HUES64 (cell line): ENCODE measurements around the gene CDC42BPB.

ENCODE experiments used
- H3K27ac ChIP-seq: 2 replicates; pipeline ENCODE4 v1.7.0; 2013; ENCODE audit warnings: low read depth, low read length, inconsistent platforms
- H3K27me3 ChIP-seq: 2 replicates; pipeline ENCODE4 v1.6.1; 2013; ENCODE audit warnings: mild to moderate bottlenecking, low read length; ENCODE audit not compliant: insufficient read depth
- H3K36me3 ChIP-seq: 2 replicates; pipeline ENCODE4 v1.6.1; 2013; ENCODE audit warnings: mild to moderate bottlenecking, low read length; ENCODE audit not compliant: insufficient read depth
- H3K4me1 ChIP-seq: 2 replicates; pipeline ENCODE4 v1.6.1; 2013; ENCODE audit warnings: mild to moderate bottlenecking, low read length, moderate library complexity; ENCODE audit not compliant: insufficient read depth
- H3K4me3 ChIP-seq: 2 replicates; pipeline ENCODE4 v1.5.1; 2013; ENCODE audit warnings: mild to moderate bottlenecking, low read length, moderate library complexity
- H3K9ac ChIP-seq: 2 replicates; pipeline ENCODE4 v1.6.1; 2013; ENCODE audit warnings: mild to moderate bottlenecking, low read depth, low read length
- H3K9me3 ChIP-seq: 2 replicates; pipeline ENCODE4 v1.6.1; 2013; ENCODE audit warnings: low read depth, low read length; ENCODE audit not compliant: insufficient read depth
- WGBS: fragments of 150-250, 120-280 bp; methylation state at CpG from one replicate; pipeline ENCODE4 v1.1.7; 2013; ENCODE audit warnings: missing lambda C conversion rate; 5-methylcytosine and 5-hydroxymethylcytosine counted together

CDC42BPB gene

DNA sequence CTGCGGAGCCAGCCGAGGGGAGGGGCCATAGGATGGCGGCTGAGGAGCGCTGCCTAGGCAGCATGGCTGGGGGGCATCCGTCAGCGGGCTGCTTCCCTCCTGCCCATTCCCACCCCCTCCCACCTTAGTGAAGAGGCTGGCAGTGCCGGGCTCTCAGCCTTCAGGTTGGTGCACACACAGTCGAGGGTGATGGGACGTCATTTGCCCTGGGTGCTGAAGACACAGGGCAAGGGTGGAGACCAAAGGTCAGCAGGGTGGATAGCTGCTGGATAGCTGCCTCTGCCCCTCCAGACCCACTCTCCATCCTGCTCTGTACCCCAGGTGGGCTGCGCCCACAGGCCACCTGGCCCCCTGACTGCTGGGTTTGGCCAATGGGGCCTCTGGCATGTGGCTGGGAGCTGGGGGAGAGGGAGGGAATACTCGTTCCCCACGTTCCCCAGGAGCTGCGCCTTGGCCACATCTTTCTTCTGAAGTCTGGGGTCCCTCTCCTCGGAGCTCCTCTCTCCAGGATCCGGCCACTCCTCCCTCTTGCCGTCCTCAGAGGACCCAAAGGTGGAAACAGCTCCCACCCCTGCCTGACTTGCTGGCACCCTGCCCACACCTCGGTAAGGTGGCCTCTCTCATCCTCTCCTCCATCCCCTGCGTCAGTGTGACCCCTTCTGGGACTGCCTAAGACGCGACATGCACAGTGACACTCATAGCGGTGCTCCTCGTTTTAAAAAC lies 11.2 kb upstream of the CDC42BPB start:
- Histone ChIP-seq H3K9me3 (no peaks in the 10 kb centered on the region), H3K27me3 (no peaks in the 10 kb centered on the region), H3K4me1 (no peaks in the 10 kb centered on the region), H3K36me3 (no peaks in the 10 kb centered on the region), H3K27ac (no peak overlapping the region), H3K4me3 (no peak overlapping the region), H3K9ac (no peak overlapping the region)
- WGBS, result 82% methylated on average over 22 of the region's 22 CpGs

DNA sequence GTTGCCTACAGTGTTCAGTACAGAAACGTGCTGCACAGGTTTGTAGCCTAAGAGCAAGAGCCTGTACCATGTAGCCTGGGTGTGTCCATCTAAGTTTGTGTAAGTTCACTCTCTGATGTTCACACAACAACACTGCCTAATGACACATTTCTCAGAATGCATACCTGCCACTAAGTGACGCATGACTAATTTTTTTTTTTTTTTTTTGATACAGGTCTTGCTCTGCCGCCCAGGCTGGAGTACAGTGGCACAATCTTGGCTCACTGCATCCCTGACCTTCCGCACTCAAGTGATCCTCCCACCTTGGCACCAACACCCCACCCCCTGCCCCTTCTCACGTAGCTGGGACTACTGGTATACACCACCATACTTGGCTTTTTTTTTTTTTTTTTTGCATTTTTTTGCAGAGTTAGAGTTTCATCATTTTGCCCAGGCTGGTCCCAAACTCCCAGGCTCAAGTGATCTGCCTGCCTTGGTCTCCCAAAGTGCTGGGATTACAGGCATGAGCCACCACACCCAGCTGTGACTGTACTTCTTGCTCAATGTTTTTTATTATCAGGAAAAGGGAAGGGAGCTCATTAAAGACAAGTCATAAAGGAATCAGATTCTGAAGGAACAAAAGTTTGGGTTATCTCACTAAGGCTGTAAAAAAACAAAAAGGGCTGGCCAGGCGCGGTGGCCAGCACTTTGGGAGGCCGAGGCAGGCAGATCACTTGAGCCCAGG lies 10.0 kb upstream of the CDC42BPB start:
- H3K27me3 ChIP-seq, result no peaks in the 10 kb centered on the region
- H3K4me3 ChIP-seq, result no peak overlapping the region
- H3K9me3 ChIP-seq, result no peaks in the 10 kb centered on the region
- WGBS, result 89% methylated on average over 8 of the region's 8 CpGs
- no peaks in the 10 kb centered on the region for H3K4me1 ChIP-seq
- H3K9ac ChIP-seq, result no peak overlapping the region
- no peaks in the 10 kb centered on the region for H3K36me3 ChIP-seq
- H3K27ac ChIP-seq, result no peak overlapping the region

DNA sequence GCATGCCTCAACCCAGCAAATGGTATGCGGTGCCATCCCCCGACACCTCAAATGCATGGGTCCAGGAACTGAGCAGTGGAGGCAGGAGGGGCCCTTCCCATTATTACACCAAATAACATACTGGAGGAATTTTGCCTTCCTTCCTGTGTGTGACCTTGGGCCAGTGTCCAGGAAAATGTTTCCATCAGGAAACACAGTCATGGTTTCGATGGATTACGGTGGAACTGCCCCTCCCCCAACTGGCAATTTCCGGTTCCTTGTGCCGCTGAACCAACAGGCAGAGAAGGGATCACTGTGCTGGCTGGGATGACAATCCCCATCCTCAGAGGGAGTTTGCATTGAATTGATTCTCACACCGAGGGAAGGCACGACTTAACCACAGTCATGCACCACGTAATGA lies 9.1 kb upstream of the CDC42BPB start:
- WGBS, result 94% methylated on average over 9 of the region's 9 CpGs
- H3K27me3 ChIP-seq, result no peaks in the 10 kb centered on the region
- H3K27ac ChIP-seq, result no peak overlapping the region
- H3K4me3 ChIP-seq, result no peak overlapping the region
- no peaks in the 10 kb centered on the region for H3K9me3 ChIP-seq
- no peak overlapping the region for H3K9ac ChIP-seq
- H3K36me3 ChIP-seq, result no peaks in the 10 kb centered on the region
- H3K4me1 ChIP-seq, result no peaks in the 10 kb centered on the region

DNA sequence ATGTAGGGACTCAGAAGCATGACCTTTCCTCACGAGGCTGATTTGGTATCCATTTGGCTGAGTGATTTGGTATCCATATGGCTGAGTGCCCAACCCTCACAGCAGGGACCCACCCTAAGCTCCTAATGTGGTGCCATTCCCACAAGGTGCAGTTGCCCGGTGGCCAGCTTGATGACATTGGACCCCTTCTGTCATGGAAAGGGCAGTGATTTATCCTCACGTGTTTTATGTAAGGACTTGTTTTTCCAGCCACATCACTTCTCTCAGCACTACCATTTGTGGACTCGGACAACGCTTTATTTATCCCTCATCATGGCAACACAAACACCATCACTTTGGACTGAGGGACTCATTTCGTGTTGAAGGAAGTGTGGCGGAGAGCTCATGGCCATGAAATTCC lies 8.5 kb upstream of the CDC42BPB start:
- H3K4me1 ChIP-seq, result no peaks in the 10 kb centered on the region
- 94% methylated on average over 7 of the region's 7 CpGs for WGBS
- H3K9ac ChIP-seq, result no peak overlapping the region
- H3K36me3 ChIP-seq, result no peaks in the 10 kb centered on the region
- H3K4me3 ChIP-seq, result no peak overlapping the region
- H3K9me3 ChIP-seq, result no peaks in the 10 kb centered on the region
- H3K27me3 ChIP-seq, result no peaks in the 10 kb centered on the region
- H3K27ac ChIP-seq, result no peak overlapping the region

DNA sequence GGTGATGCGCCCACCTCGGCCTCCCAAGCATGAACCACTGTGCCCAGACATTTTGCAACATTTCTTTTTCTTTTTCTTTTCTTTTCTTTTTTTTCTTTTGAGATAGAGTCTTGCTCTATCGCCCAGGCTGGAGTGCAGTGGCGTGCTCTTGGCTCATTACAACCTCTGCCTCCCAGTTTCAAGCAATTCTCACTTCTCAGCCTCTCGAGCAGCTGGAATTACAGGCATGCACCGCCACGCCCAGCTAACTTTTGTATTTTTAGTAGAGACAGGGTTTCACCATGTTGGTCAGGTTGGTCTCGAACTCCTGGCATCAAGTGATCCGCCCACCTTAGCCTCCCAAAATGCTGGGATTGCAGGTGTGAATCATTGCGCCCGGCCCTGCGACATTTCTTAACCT lies 7.6 kb upstream of the CDC42BPB start:
- no peaks in the 10 kb centered on the region for H3K27me3 ChIP-seq
- no peak overlapping the region for H3K4me3 ChIP-seq
- H3K27ac ChIP-seq, result no peak overlapping the region
- H3K36me3 ChIP-seq, result no peaks in the 10 kb centered on the region
- no peaks in the 10 kb centered on the region for H3K4me1 ChIP-seq
- no peak overlapping the region for H3K9ac ChIP-seq
- WGBS, result 94% methylated on average over 12 of the region's 12 CpGs
- no peaks in the 10 kb centered on the region for H3K9me3 ChIP-seq

DNA sequence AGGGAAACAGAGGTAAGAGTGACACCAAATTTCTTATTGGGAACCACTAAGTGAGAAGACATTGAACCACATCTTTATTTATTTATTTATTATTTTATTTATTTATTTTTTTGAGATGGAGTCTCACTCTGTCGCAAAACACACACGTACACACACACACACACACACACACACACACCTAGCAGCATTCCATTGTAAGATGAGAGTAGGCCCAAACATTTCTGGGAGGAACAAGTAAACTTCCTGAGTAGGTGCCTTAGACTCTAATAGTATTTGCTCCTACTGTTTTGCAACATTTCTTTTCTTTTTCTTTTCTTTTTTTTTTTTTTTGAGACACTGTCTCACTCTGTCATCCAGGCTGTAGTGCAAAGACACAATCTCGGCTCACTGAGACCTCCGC lies 7.1 kb upstream of the CDC42BPB start:
- Histone ChIP-seq H3K36me3 (no peaks in the 10 kb centered on the region), H3K27ac (no peak overlapping the region), H3K9ac (no peak overlapping the region), H3K27me3 (no peaks in the 10 kb centered on the region), H3K4me3 (no peak overlapping the region), H3K9me3 (no peaks in the 10 kb centered on the region), H3K4me1 (no peaks in the 10 kb centered on the region)
- WGBS, result 92% methylated on average over 3 of the region's 4 CpGs

DNA sequence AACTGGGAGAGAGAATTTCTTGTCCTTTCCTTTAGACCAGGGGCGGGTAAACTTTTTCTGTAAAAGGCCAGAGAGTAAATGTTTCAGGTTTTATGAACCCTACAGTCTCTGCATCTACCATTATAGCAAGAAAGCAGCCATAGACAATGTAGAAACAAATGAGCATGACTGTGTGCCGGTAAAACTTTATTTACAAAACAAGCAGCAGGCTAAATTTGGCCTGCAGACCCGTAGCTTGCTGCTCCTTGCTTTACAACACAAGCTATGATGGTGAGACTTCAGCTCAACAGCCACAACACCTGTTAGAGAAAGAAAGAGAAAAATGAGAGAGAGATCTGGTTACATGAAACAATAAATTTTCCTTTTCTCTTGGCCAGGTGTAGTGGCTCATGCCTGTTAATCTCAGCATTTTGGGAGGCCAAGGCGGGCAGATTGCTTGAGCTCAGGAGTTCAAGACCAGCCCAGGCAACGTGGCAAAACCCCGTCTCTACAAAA lies 4.2 kb upstream of the CDC42BPB start:
- H3K4me1 ChIP-seq, result no peaks in the 10 kb centered on the region
- no peaks in the 10 kb centered on the region for H3K36me3 ChIP-seq
- H3K27ac ChIP-seq, result no peak overlapping the region
- H3K27me3 ChIP-seq, result no peaks in the 10 kb centered on the region
- 68% methylated on average over 5 of the region's 6 CpGs for WGBS
- H3K4me3 ChIP-seq, result no peak overlapping the region
- H3K9me3 ChIP-seq, result no peaks in the 10 kb centered on the region
- no peak overlapping the region for H3K9ac ChIP-seq

DNA sequence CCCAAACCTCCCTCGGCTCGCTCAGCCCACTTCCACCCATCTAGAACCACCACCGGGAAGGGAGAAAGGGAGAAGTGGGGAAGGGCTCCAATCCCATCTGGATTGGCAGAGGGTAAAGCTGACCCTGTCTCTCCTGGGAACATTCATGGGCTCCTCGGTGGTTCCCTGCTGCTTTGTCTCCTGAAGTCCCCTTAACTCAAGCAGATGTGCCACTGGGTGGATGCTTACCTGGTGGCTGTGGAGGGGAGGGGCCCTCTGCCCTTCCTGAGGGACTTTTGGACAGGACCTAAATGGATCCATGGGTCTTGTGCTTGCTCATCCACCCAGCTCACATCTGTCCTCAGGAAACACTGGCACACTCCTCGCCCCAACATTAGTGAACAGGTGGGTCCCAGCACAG lies 2.2 kb upstream of the CDC42BPB start:
- Histone ChIP-seq H3K4me1 (peaks cover 9% of the 10 kb centered on the region), H3K9ac (no peak overlapping the region), H3K27me3 (no peaks in the 10 kb centered on the region), H3K27ac (no peak overlapping the region), H3K9me3 (no peaks in the 10 kb centered on the region), H3K36me3 (no peaks in the 10 kb centered on the region), H3K4me3 (no peak overlapping the region)
- WGBS, result 97% methylated on average over 3 of the region's 5 CpGs

DNA sequence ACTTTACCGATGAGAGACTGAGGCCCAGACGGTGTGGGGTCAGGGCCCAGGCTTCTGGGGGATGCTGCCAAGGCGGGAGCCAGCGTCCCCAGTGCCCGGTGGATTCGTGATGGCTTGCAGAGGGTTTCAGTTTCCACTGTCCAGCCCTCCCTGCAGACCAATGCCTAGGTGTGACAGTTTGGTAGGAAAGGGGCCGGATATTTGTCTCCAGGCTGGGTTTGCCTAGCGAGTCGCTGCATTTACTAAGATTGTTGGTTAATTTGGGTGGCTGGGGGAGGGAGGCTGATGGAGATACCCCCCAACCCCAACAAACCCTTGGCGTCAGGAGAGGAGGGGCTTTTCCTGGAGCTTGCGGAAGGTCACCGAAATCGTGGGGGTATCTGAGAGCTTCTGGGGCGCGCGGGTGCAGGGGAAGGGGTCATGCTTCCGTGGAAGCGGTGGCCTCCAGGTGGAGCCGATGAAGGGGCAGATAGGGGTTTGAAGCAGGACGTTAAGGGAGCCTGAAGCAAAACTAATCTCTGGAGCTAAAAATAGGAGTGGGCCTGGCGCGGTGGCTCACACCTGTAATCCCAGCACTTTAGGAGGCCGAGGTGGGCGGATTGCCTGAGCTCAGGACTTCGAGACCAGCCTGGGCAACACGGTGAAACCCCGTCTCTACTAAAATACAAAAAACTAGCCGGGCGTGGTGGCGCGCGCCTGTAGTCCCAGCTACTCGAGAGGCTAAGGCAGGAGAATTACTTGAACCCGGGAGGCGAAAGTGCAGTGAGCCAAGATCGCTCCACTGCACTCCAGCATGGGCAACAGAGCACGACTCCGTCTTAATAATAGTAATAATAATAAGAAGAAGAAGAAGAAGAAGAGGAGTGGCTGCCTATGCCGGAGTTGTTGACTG lies 1.1 kb upstream of the CDC42BPB start:
- Histone ChIP-seq H3K4me1 (peaks cover 9% of the 10 kb centered on the region), H3K27me3 (no peaks in the 10 kb centered on the region), H3K9ac (peak overlapping the region; percentile 58), H3K4me3 (peak overlapping the region; percentile 99), H3K36me3 (no peaks in the 10 kb centered on the region), H3K27ac (no peak overlapping the region), H3K9me3 (no peaks in the 10 kb centered on the region)
- 45% methylated on average over 39 of the region's 39 CpGs for WGBS

DNA sequence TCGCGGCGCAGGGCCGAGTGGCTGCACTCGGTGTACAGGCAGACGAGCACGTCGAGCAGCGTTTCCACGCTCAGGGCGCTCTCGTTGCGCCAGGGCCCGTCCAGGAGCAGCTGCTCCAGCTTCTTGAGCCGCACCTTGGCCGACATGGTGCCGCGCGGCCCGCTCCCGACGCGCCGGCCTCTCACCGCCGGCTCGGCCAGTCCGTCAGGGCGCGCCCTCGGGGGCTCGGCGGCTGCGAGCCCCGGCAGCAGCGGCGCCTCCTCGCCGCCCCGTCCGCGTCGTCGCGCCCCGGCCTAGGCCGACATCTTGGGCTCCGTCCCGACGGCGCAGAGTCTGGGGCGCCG lies 349 bp downstream of the CDC42BPB start:
- Histone ChIP-seq H3K4me1 (peaks cover 9% of the 10 kb centered on the region), H3K4me3 (peak overlapping the region; percentile 93), H3K9me3 (no peaks in the 10 kb centered on the region), H3K36me3 (no peaks in the 10 kb centered on the region), H3K9ac (peak overlapping the region; percentile 77), H3K27ac (peak overlapping the region; percentile 65; the same call in 1 of the 2 replicates), H3K27me3 (no peaks in the 10 kb centered on the region)
- WGBS, result under 1% methylated on average over 53 of the region's 53 CpGs
